ENCODE measurements around the gene KRTAP5-11.
"Not testable (repeated sequence)": the region's sequence is repeated elsewhere in the genome, so short reads cannot be mapped to it uniquely, and the experiment has no call there.

The KRTAP5-11 gene

GRCh38 chr11:71556018-71556417, 26.7 kb downstream of the KRTAP5-11 start:
- DNase-seq (ENCODE audit: low spot score), result no peak

- DNase-seq (ENCODE audit: low spot score), result no peak
Measured at GRCh38 chr11:71555508-71555907, 27.2 kb downstream of the KRTAP5-11 start.

GRCh38 chr11:71554996-71555395, 27.7 kb downstream of the KRTAP5-11 start:
- no peak for DNase-seq (ENCODE audit: low spot score)

GRCh38 chr11:71551711-71552110, 31.0 kb downstream of the KRTAP5-11 start:
- no peak for DNase-seq (ENCODE audit: low spot score)

GRCh38 chr11:71548716-71549151, 33.9 kb downstream of the KRTAP5-11 start:
- no peak for DNase-seq (ENCODE audit: low spot score)

- DNase-seq (ENCODE audit: low spot score), result no peak
Measured at GRCh38 chr11:71548120-71548519, 34.6 kb downstream of the KRTAP5-11 start, which contains the start of gene KRTAP5-9. Gene KRTAP5-9 (plus strand): TSS chr11:71548420. CDS start chr11:71548658, 238 bp downstream.

GRCh38 chr11:71545405-71545966, 37.2 kb downstream of the KRTAP5-11 start:
- no peak for DNase-seq (ENCODE audit: low spot score)

GRCh38 chr11:71544525-71545214, 38.0 kb downstream of the KRTAP5-11 start:
- no peak for DNase-seq (ENCODE audit: low spot score)

GRCh38 chr11:71543866-71544265, 38.8 kb downstream of the KRTAP5-11 start:
- DNase-seq (ENCODE audit: low spot score), result no peak

- no peak for DNase-seq (ENCODE audit: low spot score)
Measured at GRCh38 chr11:71542879-71543777, 39.5 kb downstream of the KRTAP5-11 start.

- DNase-seq (ENCODE audit: low spot score), result no peak
Measured at GRCh38 chr11:71542382-71542781, 40.3 kb downstream of the KRTAP5-11 start.

- not testable (repeated sequence) for DNase-seq (ENCODE audit: low spot score)
Measured at GRCh38 chr11:71540521-71541304, 42.0 kb downstream of the KRTAP5-11 start.

GRCh38 chr11:71539971-71540370, 42.7 kb downstream of the KRTAP5-11 start:
- DNase-seq (ENCODE audit: low spot score), result not testable (repeated sequence)

GRCh38 chr11:71539017-71539416, 43.7 kb downstream of the KRTAP5-11 start:
- no peak for DNase-seq (ENCODE audit: low spot score)

GRCh38 chr11:71538666-71538990, 44.0 kb downstream of the KRTAP5-11 start:
- no peak for DNase-seq (ENCODE audit: low spot score)

- not testable (repeated sequence) for DNase-seq (ENCODE audit: low spot score)
Measured at GRCh38 chr11:71537977-71538665, 44.6 kb downstream of the KRTAP5-11 start, which contains the start of gene KRTAP5-8. Gene KRTAP5-8 (plus strand): TSS chr11:71538025. CDS start chr11:71538056, 31 bp downstream.

GRCh38 chr11:71537537-71537936, 45.1 kb downstream of the KRTAP5-11 start:
- DNase-seq (ENCODE audit: low spot score), result no peak

GRCh38 chr11:71535825-71536224, 46.9 kb downstream of the KRTAP5-11 start:
- DNase-seq (ENCODE audit: low spot score), result no peak

- not testable (repeated sequence) for DNase-seq (ENCODE audit: low spot score)
Measured at GRCh38 chr11:71534711-71535608, 47.7 kb downstream of the KRTAP5-11 start.

GRCh38 chr11:71532036-71532610, 50.6 kb downstream of the KRTAP5-11 start:
- DNase-seq (ENCODE audit: low spot score), result no peak
